HG03196 (cell line): ENCODE results near the gene AREG.

Experiments used
- ATAC-seq: cut with Tn5 transposase; IDR thresholded peaks from one replicate; pipeline ENCODE4 v1.9.1; 2021; ENCODE audit not compliant: unreplicated experiment

The AREG gene

GRCh38 chr4:74504212-74504611 lies 59.3 kb downstream of the AREG start:
- ATAC-seq, result no peak
